GM21786 (cell line): Measurements from ENCODE around the gene HSD17B7.
"Not testable (repeated sequence)": the region's sequence is repeated elsewhere in the genome, so short reads cannot be mapped to it uniquely, and the experiment has no call there.

Experiments used
- ATAC-seq: cut with Tn5 transposase; IDR thresholded peaks from one replicate; pipeline ENCODE4 v1.9.1; 2021; ENCODE audit not compliant: unreplicated experiment

HSD17B7 gene

DNA sequence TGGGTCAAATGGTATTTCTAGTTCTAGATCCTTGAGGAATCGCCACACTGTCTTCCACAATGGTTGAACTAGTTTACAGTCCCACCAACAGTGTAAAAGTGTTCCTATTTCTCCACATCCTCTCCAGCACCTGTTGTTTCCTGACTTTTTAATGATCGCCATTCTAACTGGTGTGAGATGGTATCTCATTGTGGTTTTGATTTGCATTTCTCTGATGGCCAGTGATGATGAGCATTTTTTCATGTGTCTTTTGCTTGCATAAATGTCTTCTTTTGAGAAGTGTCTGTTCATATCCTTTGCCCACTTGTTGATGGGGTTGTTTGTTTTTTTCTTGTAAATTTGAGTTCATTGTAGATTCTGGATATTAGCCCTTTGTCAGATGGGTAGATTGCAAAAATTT lies 17.0 kb downstream of the HSD17B7 start:
- ATAC-seq: not testable (repeated sequence)

GRCh38 chr1:162812357-162812756 lies 21.9 kb downstream of the HSD17B7 start:
- not testable (repeated sequence) for ATAC-seq

DNA sequence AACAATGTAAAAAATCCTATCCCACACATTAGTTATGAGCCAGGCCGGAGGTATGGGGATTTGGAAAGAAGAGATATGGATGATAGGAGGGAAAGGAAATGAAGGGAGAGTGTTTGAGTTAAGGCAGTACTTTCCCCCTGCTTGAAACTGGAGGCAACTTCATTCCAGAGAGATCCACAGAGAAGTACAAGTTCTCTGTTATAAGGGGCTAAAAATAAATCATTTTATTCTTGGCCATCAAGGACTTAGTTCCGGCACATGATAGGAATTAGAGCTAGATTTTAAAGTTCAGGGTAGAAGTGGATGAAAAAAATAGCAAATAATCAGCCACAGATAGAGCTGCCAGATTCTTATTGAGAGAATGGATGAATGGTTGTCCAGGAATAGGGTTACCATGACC lies 27.6 kb downstream of the HSD17B7 start:
- not testable (repeated sequence) for ATAC-seq

DNA sequence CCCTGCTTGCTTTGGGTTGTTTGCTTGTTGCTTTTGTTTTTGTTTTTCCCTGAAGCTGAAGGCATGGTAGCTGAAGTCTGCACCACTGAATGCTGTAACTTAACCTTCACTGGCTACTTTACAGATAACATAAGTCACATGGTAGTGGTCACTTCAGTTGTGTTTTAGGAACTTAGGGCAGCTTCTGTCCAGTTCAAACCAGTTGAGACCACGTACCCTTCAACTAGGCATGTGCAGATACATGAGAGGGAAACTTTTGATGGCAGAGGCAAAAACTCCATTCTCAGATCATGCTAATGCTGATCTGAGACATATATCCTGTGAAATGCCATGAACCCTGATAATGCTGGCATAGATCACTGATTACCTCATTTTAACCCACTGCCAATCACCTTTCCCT lies 28.2 kb downstream of the HSD17B7 start:
- not testable (repeated sequence) for ATAC-seq

GRCh38 chr1:162822391-162823200 lies 32.1 kb downstream of the HSD17B7 start:
- ATAC-seq: no peak

GRCh38 chr1:162823231-162823630 lies 32.7 kb downstream of the HSD17B7 start:
- no peak for ATAC-seq

- ATAC-seq: no peak
Observed at GRCh38 chr1:162823771-162824525, 33.4 kb downstream of the HSD17B7 start.

DNA sequence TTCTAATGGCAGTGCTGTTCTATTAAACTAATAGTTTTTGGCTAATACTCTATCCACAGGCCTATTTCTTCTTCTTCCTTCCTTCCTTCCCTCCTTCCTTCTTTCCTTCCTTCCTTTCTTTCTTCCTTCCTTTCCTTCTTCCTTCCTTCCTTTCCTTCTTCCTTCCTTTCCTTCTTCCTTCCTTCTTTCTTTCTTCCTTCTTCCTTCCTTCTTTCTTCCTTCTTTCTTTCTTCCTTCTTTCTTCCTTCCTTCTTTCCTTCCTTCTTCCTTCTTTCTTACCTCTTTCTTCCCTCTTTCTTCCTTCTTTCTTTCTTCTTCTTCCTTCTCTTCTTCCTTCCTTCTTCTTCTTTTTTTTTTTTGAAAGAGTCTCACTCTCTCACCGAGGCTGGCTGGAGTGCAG lies 38.8 kb downstream of the HSD17B7 start:
- no peak for ATAC-seq

DNA sequence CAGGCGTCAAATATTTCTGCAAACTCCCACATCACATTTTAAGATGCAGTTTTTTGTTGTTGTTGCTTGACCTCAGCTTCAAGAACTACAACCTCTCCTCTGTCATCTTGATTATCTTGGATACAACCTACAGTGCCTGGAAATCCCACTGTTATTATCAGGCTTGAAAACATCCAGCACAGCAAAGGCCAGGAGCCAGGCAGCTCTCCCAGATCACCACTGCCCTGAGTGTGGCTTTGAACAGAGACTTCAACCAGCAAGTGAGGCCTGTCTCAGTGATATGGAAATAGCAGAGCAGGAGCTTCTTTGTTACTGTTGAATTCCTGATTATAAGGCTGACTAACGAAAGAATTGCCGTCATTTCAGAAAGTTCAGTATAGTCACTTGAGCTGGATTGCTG lies 42.0 kb downstream of the HSD17B7 start:
- no peak for ATAC-seq

DNA sequence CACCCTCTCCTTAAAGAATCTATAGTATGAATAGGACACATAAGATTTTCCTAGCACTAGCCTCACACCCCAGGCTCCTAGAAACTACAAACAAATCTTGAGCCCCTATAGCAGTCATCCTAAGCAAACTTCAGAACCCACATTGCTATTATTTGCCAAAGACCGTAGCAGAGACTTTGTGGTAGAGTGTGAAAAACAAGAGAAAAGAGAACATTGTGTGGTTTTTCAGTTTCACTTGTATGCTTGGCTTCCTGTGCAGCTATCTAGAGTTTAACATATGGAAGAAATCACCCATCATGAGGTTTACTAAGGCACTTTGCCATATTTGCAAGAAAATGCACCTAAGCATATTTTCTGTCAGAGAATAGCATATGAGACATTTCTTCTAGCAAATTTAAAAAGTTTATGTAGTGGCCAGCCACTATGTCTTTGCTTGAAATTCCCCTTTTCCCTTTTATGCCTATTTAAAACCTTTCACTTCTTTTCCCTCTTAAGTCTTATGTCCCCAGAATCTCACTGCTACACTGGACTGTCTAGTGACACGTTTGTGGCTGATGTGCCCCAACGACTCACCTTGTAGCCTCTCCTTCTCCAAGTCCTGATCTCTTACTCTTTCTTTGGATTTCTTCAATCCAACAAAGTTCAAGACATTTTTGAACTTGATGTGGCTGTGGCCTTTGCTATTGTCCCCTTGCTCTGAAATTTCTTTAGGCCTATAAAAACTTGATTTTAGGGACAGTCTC lies 44.8 kb downstream of the HSD17B7 start:
- ATAC-seq: peak; percentile 88

DNA sequence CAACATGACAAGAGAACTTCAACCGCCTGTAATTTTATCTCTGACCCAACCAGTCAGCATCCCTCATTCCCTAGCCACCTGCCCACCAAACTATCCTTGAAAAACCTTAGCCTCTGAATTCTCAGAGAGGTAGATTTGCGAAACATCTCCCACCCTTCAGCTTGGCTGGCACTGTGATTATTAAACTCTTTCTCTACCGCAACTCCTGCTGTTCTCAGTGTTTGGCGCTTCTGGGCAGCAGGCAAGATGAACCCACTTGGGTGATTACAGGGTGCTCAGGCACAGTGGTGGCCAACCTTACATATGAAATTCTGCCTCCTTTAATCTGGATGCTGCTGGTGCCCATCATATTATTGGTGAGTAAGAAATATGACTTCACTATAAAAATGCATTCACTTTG lies 48.4 kb downstream of the HSD17B7 start:
- no peak for ATAC-seq

DNA sequence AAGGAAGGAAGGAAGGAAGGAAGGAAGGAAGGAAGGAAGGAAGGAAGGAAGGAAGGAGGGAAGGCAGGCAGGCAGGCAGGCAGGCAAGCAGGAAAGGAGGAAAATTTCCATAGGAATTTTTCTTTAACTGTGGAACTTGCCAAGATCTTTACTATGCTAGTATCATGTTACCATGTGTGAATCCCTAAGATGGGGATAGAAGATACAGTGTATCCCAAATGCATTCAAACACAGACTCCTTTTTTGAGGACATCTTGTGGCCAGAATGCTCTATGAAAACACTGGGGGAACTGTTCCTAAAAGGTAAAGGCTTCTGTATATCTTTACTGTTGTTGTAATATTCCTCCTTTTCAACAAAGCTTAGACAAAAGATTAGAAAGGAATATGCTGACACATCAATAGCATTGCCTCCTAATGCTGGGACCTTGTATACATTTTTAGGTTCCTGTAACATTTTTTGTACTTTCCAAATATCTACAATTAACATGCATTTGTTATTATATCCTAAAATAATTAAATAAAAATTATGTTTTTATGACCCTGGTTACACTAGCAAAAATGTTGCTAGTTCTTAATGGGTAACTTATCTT lies 49.8 kb downstream of the HSD17B7 start:
- no peak for ATAC-seq

DNA sequence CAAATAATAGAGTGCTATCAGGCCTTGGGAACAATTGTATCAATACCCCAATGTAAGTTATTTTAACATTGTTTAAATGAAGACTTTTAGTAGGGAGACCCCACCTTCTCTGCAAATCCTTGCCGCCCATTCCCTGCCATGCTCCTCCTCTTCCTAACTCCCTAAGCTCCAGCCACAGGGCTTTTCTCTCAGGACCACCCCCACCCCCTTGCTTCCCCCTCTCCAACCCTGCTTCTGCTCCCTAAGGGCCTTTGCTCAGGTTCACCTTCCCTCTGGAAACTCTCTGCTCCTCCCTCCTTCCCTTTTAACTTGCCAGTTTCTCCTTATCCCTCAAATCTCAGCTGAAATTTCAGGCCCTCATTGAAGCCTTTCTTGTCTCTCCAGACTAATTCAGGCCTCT lies 53.7 kb downstream of the HSD17B7 start:
- no peak for ATAC-seq

- ATAC-seq: no peak
Observed at GRCh38 chr1:162846256-162847212, 56.0 kb downstream of the HSD17B7 start.

- ATAC-seq: peak; percentile 70
Observed at GRCh38 chr1:162847839-162848453, 57.4 kb downstream of the HSD17B7 start.

DNA sequence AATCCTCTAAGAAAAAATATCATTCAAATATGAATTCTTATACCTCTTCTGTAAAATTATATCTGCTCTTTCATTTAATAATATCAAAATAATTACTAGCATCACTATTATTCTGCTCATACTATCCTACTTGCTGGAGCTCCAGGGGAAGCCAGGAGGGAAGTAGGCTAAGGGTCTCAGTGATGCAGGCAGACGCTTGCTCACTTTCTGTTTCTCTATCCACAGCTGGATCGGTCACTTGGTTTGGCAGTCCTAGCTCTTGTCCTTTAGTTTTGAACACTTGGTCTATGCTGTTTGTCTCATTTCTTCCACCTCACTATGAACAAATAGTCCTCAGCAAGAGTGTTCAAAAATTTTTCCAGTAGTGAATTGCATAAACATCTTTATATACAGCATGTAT lies 59.2 kb downstream of the HSD17B7 start:
- no peak for ATAC-seq

DNA sequence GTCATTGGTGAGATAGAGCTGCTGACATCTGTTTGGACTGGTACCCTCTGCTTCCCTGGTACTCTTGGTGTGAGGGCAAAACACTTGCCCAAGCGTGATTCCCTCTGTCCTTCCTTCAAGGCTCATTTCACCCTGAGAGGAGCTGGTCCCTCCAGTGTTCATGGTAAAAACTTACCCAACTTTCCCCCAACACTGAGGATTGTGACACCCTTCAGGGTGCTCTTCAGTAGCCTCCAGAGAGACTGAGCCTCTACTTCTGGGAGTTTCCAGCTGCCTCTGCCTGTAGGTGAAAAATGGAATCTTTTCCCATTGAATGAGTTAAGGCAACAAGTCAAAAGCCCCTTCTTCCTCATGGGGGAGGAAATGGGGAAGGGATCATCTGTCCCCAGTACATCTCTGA lies 60.8 kb downstream of the HSD17B7 start:
- ATAC-seq: no peak

DNA sequence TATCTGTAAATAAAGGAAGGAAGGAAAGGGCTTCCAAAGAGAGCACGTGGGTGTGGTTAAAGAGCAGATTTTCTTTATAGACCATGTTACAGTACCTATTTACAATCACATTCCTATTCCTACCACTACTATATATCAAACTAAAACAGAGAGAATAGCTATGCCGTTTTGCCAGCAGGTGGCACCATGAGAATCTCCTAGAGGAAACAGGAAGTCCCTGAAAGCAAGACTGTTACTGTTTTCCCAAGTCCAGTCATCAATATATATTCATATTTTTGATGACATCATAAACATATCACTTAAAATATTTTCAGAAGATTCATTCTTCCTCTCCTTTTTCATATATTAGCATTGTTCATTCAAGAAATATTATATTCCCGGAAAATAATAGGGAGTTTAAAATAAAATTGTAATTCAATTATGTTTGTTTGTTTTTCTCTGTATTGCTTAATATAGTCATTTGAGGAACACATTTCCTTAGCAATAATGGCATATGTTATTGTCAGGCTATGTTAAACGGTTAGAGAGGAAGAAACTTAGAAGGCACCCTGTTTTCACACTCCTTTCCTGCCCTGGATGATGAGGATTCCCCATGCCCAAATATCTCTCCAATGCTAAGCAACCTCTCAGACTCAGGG lies 63.9 kb downstream of the HSD17B7 start:
- peak; percentile 85 for ATAC-seq

GRCh38 chr1:162855461-162856150 lies 65.1 kb downstream of the HSD17B7 start:
- ATAC-seq: no peak
